8988T (cell line): Measurements from ENCODE around the gene SLIT1.
A peak's percentile ranks its signal among the peaks of the same experiment; 100 is the strongest.

Experiments
- DNase-seq: peaks from one replicate; pipeline ENCODE4 v3.0.0; 2011

The SLIT1 gene

GRCh38 chr10:97078261-97078937 is 107.4 kb downstream of the SLIT1 start:
- DNase-seq, result no peak

- no peak for DNase-seq
These were observed 109.0 kb downstream of the SLIT1 start for GRCh38 chr10:97076781-97077180.

- DNase-seq, result no peak
These were observed 109.7 kb downstream of the SLIT1 start for GRCh38 chr10:97075961-97076525.

- no peak for DNase-seq
These were observed 110.3 kb downstream of the SLIT1 start for GRCh38 chr10:97075421-97075820.

- no peak for DNase-seq
These were observed 111.3 kb downstream of the SLIT1 start for GRCh38 chr10:97074256-97075145.

GRCh38 chr10:97072851-97073665 is 112.7 kb downstream of the SLIT1 start:
- peak; percentile 63 for DNase-seq

GRCh38 chr10:97071496-97071895 is 114.3 kb downstream of the SLIT1 start:
- no peak for DNase-seq

- no peak for DNase-seq
These were observed 116.0 kb downstream of the SLIT1 start for GRCh38 chr10:97069576-97070362.

GRCh38 chr10:97069026-97069425 is 116.7 kb downstream of the SLIT1 start:
- DNase-seq, result no peak

- peak; percentile 63 for DNase-seq
These were observed 117.9 kb downstream of the SLIT1 start for GRCh38 chr10:97067716-97068391.

- no peak for DNase-seq
These were observed 118.7 kb downstream of the SLIT1 start for GRCh38 chr10:97066877-97067555.

- DNase-seq, result no peak
These were observed 119.8 kb downstream of the SLIT1 start for GRCh38 chr10:97065686-97066660.

GRCh38 chr10:97065128-97065527 is 120.6 kb downstream of the SLIT1 start:
- DNase-seq, result peak; percentile 82

- no peak for DNase-seq
These were observed 121.5 kb downstream of the SLIT1 start for GRCh38 chr10:97063983-97064837.

GRCh38 chr10:97063271-97063982 is 122.3 kb downstream of the SLIT1 start:
- no peak for DNase-seq

- no peak for DNase-seq
These were observed 123.3 kb downstream of the SLIT1 start for GRCh38 chr10:97062456-97062855.

- no peak for DNase-seq
These were observed 123.7 kb downstream of the SLIT1 start for GRCh38 chr10:97062046-97062445.

- no peak for DNase-seq
These were observed 124.3 kb downstream of the SLIT1 start for GRCh38 chr10:97061423-97061822.
